H1 (cell line): ENCODE data around the gene NCL. TPM values are rescaled to one million over a fixed set of nuclear protein-coding genes. Genes with fewer than 3 reads are reported as not detected.

ENCODE experiments used
- CTCF ChIA-PET: fragments of 300-600 bp; sonication (Branson Sonifier 250); formaldehyde crosslinking; loops from one replicate; lab custom pipeline; 2021; ENCODE audit not compliant: partially characterized antibody; lab: Charles Lee
- POLR2A ChIA-PET: fragments of 300-600 bp; sonication (Branson Sonifier 250); formaldehyde crosslinking; loops from one replicate; lab custom pipeline; 2021; ENCODE audit warnings: inconsistent platforms; ENCODE audit not compliant: partially characterized antibody; lab: Charles Lee
- DNase-seq, 2 experiments: peaks; one replicate each; pipeline versions ENCODE4 v3.0.0 to v3.0.0-alpha.2; 2010 to 2022; ENCODE audit warnings: low spot score in 2 of 2, low read depth in 1 of 2, mixed read lengths in 1 of 2
- FAIRE-seq: peaks from 2 replicates; lab custom pipeline; 2011; peaks lifted over from hg19 to GRCh38; lab: Jason Lieb, UNC
- H2AFZ ChIP-seq: 2 replicates; pipeline ENCODE4 v1.8.1; 2012; ENCODE audit warnings: low read length, inconsistent platforms
- H2AK5ac ChIP-seq: 2 replicates; pipeline ENCODE4 v1.6.1; 2013; ENCODE audit warnings: low read depth, low read length
- H2BK120ac ChIP-seq: replicated peaks from 2 replicates; pipeline ENCODE3; 2013; ENCODE audit warnings: low read depth, low read length, inconsistent platforms
- H2BK12ac ChIP-seq: 2 replicates; pipeline ENCODE4 v1.6.1; 2013; ENCODE audit warnings: low read depth, low read length
- H2BK15ac ChIP-seq: 2 replicates; pipeline ENCODE4 v1.6.1; 2013; ENCODE audit warnings: low read length
- H2BK20ac ChIP-seq: 2 replicates; pipeline ENCODE4 v1.6.1; 2013; ENCODE audit warnings: low read length
- H2BK5ac ChIP-seq: 2 replicates; pipeline ENCODE4 v1.6.1; 2013; ENCODE audit warnings: low read depth, low read length
- H3K14ac ChIP-seq: 2 replicates; pipeline ENCODE4 v1.6.1; 2013; ENCODE audit warnings: inconsistent platforms; ENCODE audit not compliant: insufficient read length
- H3K18ac ChIP-seq: 2 replicates; pipeline ENCODE4 v1.6.1; 2013; ENCODE audit warnings: low read length; ENCODE audit errors: extremely low read depth
- H3K23ac ChIP-seq: 2 replicates; pipeline ENCODE4 v1.6.1; 2013; ENCODE audit warnings: inconsistent platforms; ENCODE audit not compliant: insufficient read length
- H3K23me2 ChIP-seq: 2 replicates; pipeline ENCODE4 v1.6.1; 2013; ENCODE audit warnings: low read depth, low read length
- H3K27ac ChIP-seq: 2 replicates; pipeline ENCODE4 v1.6.1; 2011; ENCODE audit warnings: low read depth, low read length, inconsistent platforms
- H3K27me3 ChIP-seq, 4 experiments: replicated peaks in 1 of 4; 1 replicate in 1 of 4; 2 replicates in 3 of 4; pipeline versions ENCODE4 v1.6.1 to v1.8.1; 2011 to 2013; ENCODE audit warnings: low read length in 3 of 4, mild to moderate bottlenecking in 3 of 4, inconsistent platforms in 2 of 4, mixed read lengths in 2 of 4, moderate library complexity in 1 of 4; ENCODE audit not compliant: control insufficient read depth in 3 of 4, insufficient read depth in 3 of 4; ENCODE audit errors: extremely low read depth in 1 of 4
- H3K36me3 ChIP-seq, 4 experiments: 2 replicates each; pipeline versions ENCODE4 v1.6.1 to v1.8.1; 2011 to 2013; ENCODE audit warnings: mild to moderate bottlenecking in 4 of 4, low read length in 3 of 4, moderate library complexity in 2 of 4, control low read depth in 1 of 4, inconsistent platforms in 1 of 4; ENCODE audit not compliant: insufficient read depth in 4 of 4, control insufficient read depth in 2 of 4
- H3K4ac ChIP-seq: replicated peaks from 2 replicates; pipeline ENCODE3; 2013; ENCODE audit warnings: low read length, low read depth, mixed read lengths, inconsistent platforms; ENCODE audit not compliant: insufficient read length
- H3K4me1 ChIP-seq, 4 experiments: replicated peaks in 1 of 4; 1 replicate in 1 of 4; 2 replicates in 3 of 4; pipeline versions ENCODE4 v1.6.1 to v1.8.1; 2011 to 2013; ENCODE audit warnings: low read length in 3 of 4, inconsistent platforms in 2 of 4, mixed read lengths in 1 of 4; ENCODE audit not compliant: insufficient read depth in 4 of 4, control insufficient read depth in 3 of 4
- H3K4me2 ChIP-seq, 2 experiments: 2 replicates each; pipeline versions ENCODE4 v1.6.1 to v1.8.1; 2011 to 2013; ENCODE audit warnings: low read depth in 2 of 2, low read length in 2 of 2, control low read depth in 1 of 2, inconsistent platforms in 1 of 2, mild to moderate bottlenecking in 1 of 2; ENCODE audit not compliant: insufficient read depth in 1 of 2
- H3K4me3 ChIP-seq, 4 experiments: fragments of 200-600, 300-600 bp in 1 of 4; sonication (generic), shearing (Covaris generic), sonication (Bioruptor Twin) in 1 of 4; 2 replicates each; pipeline versions ENCODE4 v1.5.1 to v1.8.1; 2011 to 2016; ENCODE audit warnings: low read length in 4 of 4, low read depth in 3 of 4, control low read depth in 2 of 4, inconsistent platforms in 2 of 4, mild to moderate bottlenecking in 2 of 4, mixed read lengths in 1 of 4, moderate library complexity in 1 of 4; ENCODE audit not compliant: insufficient read depth in 2 of 4; ENCODE audit errors: extremely low read depth in 1 of 4
- H3K56ac ChIP-seq: replicated peaks from 2 replicates; pipeline ENCODE3; 2013; ENCODE audit warnings: low read depth, mild to moderate bottlenecking, mixed read lengths, low read length, inconsistent platforms; ENCODE audit not compliant: insufficient read length
- H3K79me1 ChIP-seq: 2 replicates; pipeline ENCODE4 v1.6.1; 2013; ENCODE audit warnings: low read depth, low read length, control low read depth
- H3K79me2 ChIP-seq, 2 experiments: 2 replicates each; pipeline versions ENCODE4 v1.6.1 to v1.8.1; 2012 to 2013; ENCODE audit warnings: low read length in 2 of 2, mild to moderate bottlenecking in 2 of 2, inconsistent platforms in 1 of 2; ENCODE audit not compliant: insufficient read depth in 2 of 2, control insufficient read depth in 1 of 2
- H3K9ac ChIP-seq, 4 experiments: replicated peaks in 1 of 4; 1 replicate in 1 of 4; 2 replicates in 3 of 4; pipeline versions ENCODE4 v1.6.1 to v1.8.1; 2011 to 2013; ENCODE audit warnings: low read depth in 3 of 4, low read length in 3 of 4, control low read depth in 2 of 4, mild to moderate bottlenecking in 2 of 4, moderate library complexity in 2 of 4, inconsistent platforms in 1 of 4; ENCODE audit errors: extremely low read depth in 1 of 4
- H3K9me3 ChIP-seq, 2 experiments: 2 replicates each; pipeline versions ENCODE4 v1.6.1 to v1.8.1; 2012 to 2013; ENCODE audit warnings: mild to moderate bottlenecking in 2 of 2, moderate library complexity in 2 of 2, control low read depth in 1 of 2, inconsistent platforms in 1 of 2, low read depth in 1 of 2, low read length in 1 of 2, mixed read lengths in 1 of 2; ENCODE audit not compliant: insufficient read depth in 2 of 2
- H4K20me1 ChIP-seq, 2 experiments: replicated peaks in 1 of 2; 2 replicates each; pipeline versions ENCODE3 to v1.8.1; 2011 to 2013; ENCODE audit warnings: inconsistent platforms in 2 of 2, low read length in 2 of 2, mild to moderate bottlenecking in 1 of 2; ENCODE audit not compliant: insufficient read depth in 2 of 2, control insufficient read depth in 1 of 2
- H4K5ac ChIP-seq: 2 replicates; pipeline ENCODE4 v1.6.1; 2013; ENCODE audit warnings: low read length, low read depth, mixed read lengths, inconsistent platforms; ENCODE audit not compliant: insufficient read length
- H4K8ac ChIP-seq: 2 replicates; pipeline ENCODE4 v1.8.0; 2013; ENCODE audit warnings: mild to moderate bottlenecking, moderate library complexity, low read length, inconsistent platforms; ENCODE audit not compliant: insufficient read depth; ENCODE audit errors: extremely low read depth
- H4K91ac ChIP-seq: replicated peaks from 2 replicates; pipeline ENCODE3; 2013; ENCODE audit warnings: low read length, mixed read lengths, inconsistent platforms; ENCODE audit not compliant: insufficient read length
- YY1 ChIP-seq: IDR thresholded peaks from 2 replicates; pipeline ENCODE4 v1.6.1; 2011; ENCODE audit warnings: low read depth, mild to moderate bottlenecking, low read length
- WGBS, 2 experiments: shearing (Covaris generic) in 1 of 2; methylation state at CpG; one replicate each; pipeline versions ENCODE4 v1.1.6 to v1.1.7; 2013 to 2015; ENCODE audit warnings: low lambda C conversion rate in 2 of 2, mixed read lengths in 2 of 2, inconsistent platforms in 1 of 2, low coverage in 1 of 2, missing lambda C conversion rate in 1 of 2; ENCODE audit not compliant: insufficient replicate concordance in 2 of 2, insufficient coverage in 1 of 2, insufficient read length in 1 of 2; ENCODE audit errors: extremely low coverage in 1 of 2, missing lambda C conversion rate in 1 of 2; 5-methylcytosine and 5-hydroxymethylcytosine counted together
- polyA plus RNA-seq, 7 experiments: library from polyadenylated mRNA; depleted of rRNA in 3 of 7; stranded (reverse) in 5 of 7; unstranded in 2 of 7; fragments of >200 nt in 5 of 7; fragments of 200-250 nt in 2 of 7; gene quantifications; 1 replicate in 5 of 7; 2 replicates in 1 of 7; 4 replicates in 1 of 7; pipeline versions ENCODE4 v1.2.1 to v1.2.3, GENCODE V29; 2011 to 2013; ENCODE audit warnings: missing spikeins in 2 of 7, mixed read lengths in 2 of 7
- total RNA-seq: library from RNA; stranded (reverse); fragmentation: NEBNext Ultra II Directional; extraction: Animal tissue kit (Norgen Biotek cat#: 25700); gene quantifications from 2 replicates; pipeline ENCODE4 v1.2.1, GENCODE V29; 2021

Gene NCL
- total and polyA plus RNA-seq, 2 of the 8 experiments (the other 6 are each of a cell fraction or from before 2014, with no cell fraction given): 61.2 to 1,478 TPM

DNA sequence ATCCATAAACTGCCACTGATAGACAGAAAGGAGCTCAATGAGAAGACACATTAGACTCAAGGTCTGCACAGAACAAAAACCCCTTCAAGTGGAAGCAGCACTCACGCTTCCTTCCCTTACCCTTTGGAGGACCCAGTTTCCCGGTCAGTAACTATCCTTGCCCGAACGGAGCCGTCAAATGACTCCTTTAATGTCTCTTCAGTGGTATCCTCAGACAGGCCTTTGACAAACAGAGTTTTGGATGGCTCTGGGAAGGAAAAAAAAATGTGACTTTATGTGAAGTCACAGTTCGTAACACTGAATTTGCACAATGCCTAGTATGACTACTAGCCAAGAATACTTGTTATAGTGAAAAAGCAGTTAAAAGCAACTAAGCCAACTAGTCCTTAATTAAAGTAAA lies 8.4 kb downstream of the NCL start:
- no peak overlapping the region for H3K4me3 ChIP-seq
- H2BK20ac ChIP-seq: no peak overlapping the region
- CTCF ChIA-PET: interaction anchor here (1.1 to 9.9 kb wide), 2 partner anchors 47 to 352 kb away, joined by 3 to 122 read pairs; no protein-coding TSS in a partner anchor
- WGBS, 2 experiments: 98% methylated on average over 6 of the region's 6 CpGs; no CpG with 5 or more reads in 1 of the 2 experiments
- POLR2A ChIA-PET: interaction anchor here (1.1 to 14.1 kb wide), 10 partner anchors 9 to 370 kb away, joined by 3 to 431 read pairs (median 8); partner anchors contain the start of gene NCL
- FAIRE-seq (no peak), DNase-seq (no peak)
- no peak overlapping the region for H4K8ac ChIP-seq
- H4K5ac ChIP-seq: no peak overlapping the region
- H3K4me2 ChIP-seq: no peak overlapping the region
- H2BK12ac ChIP-seq: no peak overlapping the region
- H3K56ac ChIP-seq: no peak overlapping the region
- H2BK15ac ChIP-seq: no peak overlapping the region
- H3K18ac ChIP-seq: no peak overlapping the region
- peaks cover 0 to 5% (median 2%) of the 10 kb centered on the region in 4 experiments; a peak in 3 of 7 replicates for H3K4me1 ChIP-seq
- no peaks in the 10 kb centered on the region for H3K27me3 ChIP-seq
- H3K9ac ChIP-seq: no peak overlapping the region
- peaks cover 0 to 17% of the 10 kb centered on the region in 2 experiments; a peak in 2 of 4 replicates for H3K79me2 ChIP-seq
- H2BK5ac ChIP-seq: no peak overlapping the region
- H4K20me1 ChIP-seq: peaks cover 15 to 20% of the 10 kb centered on the region in 2 experiments
- no peak overlapping the region for H3K23ac ChIP-seq
- H3K36me3 ChIP-seq: peaks cover 63 to 84% (median 78%) of the 10 kb centered on the region in 4 experiments
- H2BK120ac ChIP-seq: no peak overlapping the region
- H2AK5ac ChIP-seq: no peak overlapping the region
- no peak overlapping the region for H2AFZ ChIP-seq
- H3K9me3 ChIP-seq: no peaks in the 10 kb centered on the region
- no peak overlapping the region for H3K27ac ChIP-seq
- H3K4ac ChIP-seq: no peak overlapping the region
- H4K91ac ChIP-seq: no peak overlapping the region
- no peak overlapping the region for H3K14ac ChIP-seq
- no peaks in the 10 kb centered on the region for H3K79me1 ChIP-seq
- no peaks in the 10 kb centered on the region for H3K23me2 ChIP-seq
- TF ChIP-seq YY1: no peak
